Brain microvascular endothelial cell (primary cell): Measurements from ENCODE around the gene HIVEP2.

Experiments used
- DNase-seq: peaks from one replicate; pipeline ENCODE4 v3.0.0-alpha.2; 2020
- H3K27ac ChIP-seq: fragments of 250-450 bp; sonication (Bioruptor Pico); 2 replicates; pipeline ENCODE4 v1.5.1; 2020; ENCODE audit warnings: mild to moderate bottlenecking, moderate library complexity
- H3K27me3 ChIP-seq: fragments of 250-450 bp; sonication (Bioruptor Pico); replicated peaks from 2 replicates; pipeline ENCODE4 v1.5.1; 2020; ENCODE audit warnings: mild to moderate bottlenecking
- H3K36me3 ChIP-seq: fragments of 250-450 bp; sonication (Bioruptor Pico); replicated peaks from 2 replicates; pipeline ENCODE4 v1.5.1; 2020; ENCODE audit warnings: mild to moderate bottlenecking
- H3K4me3 ChIP-seq: 2 replicates; pipeline ENCODE4 v1.5.1; 2011; ENCODE audit warnings: low read depth, mild to moderate bottlenecking, control low read depth, low read length, moderate library complexity
- in situ Hi-C: cut with HindIII; loops from 2 replicates; pipeline ENCODE4 v1.10.0; 2017; ENCODE audit warnings: low sequenced_read_pairs, low pct_ligation_motif_present
- TF ChIP-seq, protein P1 (sequence below): IDR thresholded peaks from 2 replicates; pipeline ENCODE4 v1.5.1; 2011; ENCODE audit warnings: low read depth, mild to moderate bottlenecking, moderate library complexity, low read length, control low read depth, inconsistent platforms; ENCODE audit errors: missing control alignments

HIVEP2 gene

DNA sequence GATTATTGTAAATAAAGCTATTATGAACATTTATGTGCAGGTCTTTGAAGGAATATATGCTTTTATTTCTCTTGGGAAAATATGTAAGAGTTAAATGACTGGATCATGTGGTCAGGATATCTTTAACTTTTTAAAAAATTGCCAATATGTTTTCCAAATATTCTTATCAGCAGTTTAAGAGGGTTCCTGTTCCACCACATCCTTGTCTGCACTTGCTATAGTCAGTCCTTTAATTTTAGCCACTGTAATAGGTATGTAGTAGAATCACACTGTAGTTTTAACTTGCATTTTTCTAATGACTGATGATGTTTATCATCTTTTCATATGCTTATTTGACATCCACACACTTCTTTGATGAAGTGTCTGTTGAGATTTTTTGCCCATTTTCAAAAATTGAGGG lies 23.6 kb upstream of the HIVEP2 start:
- H3K4me3 ChIP-seq = no peak overlapping the region
- in situ Hi-C loops = no loop called here
- TF ChIP-seq, protein P1, sequence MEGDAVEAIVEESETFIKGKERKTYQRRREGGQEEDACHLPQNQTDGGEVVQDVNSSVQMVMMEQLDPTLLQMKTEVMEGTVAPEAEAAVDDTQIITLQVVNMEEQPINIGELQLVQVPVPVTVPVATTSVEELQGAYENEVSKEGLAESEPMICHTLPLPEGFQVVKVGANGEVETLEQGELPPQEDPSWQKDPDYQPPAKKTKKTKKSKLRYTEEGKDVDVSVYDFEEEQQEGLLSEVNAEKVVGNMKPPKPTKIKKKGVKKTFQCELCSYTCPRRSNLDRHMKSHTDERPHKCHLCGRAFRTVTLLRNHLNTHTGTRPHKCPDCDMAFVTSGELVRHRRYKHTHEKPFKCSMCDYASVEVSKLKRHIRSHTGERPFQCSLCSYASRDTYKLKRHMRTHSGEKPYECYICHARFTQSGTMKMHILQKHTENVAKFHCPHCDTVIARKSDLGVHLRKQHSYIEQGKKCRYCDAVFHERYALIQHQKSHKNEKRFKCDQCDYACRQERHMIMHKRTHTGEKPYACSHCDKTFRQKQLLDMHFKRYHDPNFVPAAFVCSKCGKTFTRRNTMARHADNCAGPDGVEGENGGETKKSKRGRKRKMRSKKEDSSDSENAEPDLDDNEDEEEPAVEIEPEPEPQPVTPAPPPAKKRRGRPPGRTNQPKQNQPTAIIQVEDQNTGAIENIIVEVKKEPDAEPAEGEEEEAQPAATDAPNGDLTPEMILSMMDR = no peak
- DNase-seq = no peak
- no peaks in the 10 kb centered on the region for H3K27me3 ChIP-seq
- H3K27ac ChIP-seq = no peak overlapping the region
- no peaks in the 10 kb centered on the region for H3K36me3 ChIP-seq

DNA sequence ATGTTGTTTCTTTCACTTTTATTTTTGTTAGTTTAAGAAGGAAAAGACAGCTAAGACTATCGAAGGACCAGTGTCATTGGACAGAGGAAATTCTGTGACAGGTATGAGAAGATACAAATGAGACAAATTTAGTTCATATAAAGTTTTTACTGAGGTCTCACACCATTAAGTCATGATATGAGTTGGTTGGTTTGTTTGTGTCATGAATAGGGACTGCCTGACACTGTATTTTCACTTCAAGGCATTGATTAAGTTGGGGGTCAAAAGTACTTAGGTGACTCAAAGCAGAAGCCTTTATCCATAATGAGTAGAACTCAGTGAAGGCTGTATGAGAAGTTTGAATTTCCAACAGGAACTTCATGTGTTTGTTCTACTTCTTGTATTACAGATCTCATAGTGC lies 21.3 kb upstream of the HIVEP2 start:
- TF ChIP-seq, protein P1 = no peak
- Histone ChIP-seq H3K4me3 (no peak overlapping the region), H3K27ac (no peak overlapping the region), H3K27me3 (no peaks in the 10 kb centered on the region), H3K36me3 (no peaks in the 10 kb centered on the region)
- DNase-seq = no peak
- in situ Hi-C loops = no loop called here

DNA sequence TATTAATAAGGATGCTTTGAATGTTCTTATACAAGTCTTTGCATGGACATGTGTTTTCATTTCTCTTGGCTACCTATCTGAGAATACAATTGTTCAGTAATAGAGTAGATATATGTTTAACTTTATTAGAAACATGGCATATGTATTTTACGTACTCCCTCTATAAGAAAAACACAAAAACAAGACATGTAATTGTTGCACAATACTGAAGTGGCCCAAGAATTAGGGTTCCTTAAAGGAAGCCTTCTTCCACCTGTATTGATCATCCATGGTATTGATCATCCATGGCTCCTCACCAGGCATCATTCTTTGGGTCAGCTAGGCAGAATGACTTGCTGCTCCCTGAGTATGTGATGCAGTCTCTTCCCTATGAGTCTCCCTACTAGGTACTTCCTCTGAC lies 20.2 kb upstream of the HIVEP2 start:
- in situ Hi-C loops = no loop called here
- TF ChIP-seq, protein P1 = no peak

DNA sequence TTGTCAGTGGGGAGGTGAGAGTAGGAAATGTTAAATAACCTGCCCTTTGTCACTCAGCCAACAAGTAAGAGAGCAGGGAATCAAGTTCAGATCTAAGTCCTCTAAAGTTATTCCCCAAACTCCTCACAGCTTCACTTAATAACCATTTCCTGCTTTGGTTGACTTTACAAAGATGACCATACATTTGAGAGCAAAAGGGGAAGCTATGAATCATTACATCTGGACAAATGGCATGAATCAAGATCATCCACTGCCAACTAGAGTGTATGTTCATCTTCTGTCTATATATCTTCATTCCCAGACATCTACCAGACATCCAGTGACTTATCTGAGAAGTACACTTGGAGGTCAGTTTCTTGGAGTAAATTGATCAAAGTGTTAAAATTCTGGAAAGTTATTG lies 15.1 kb upstream of the HIVEP2 start:
- in situ Hi-C loops = no loop called here
- TF ChIP-seq, protein P1 = no peak
- Histone ChIP-seq H3K36me3 (no peaks in the 10 kb centered on the region), H3K27me3 (no peaks in the 10 kb centered on the region), H3K4me3 (no peak overlapping the region), H3K27ac (peak overlapping the region; percentile 56)
- peak; percentile 62 for DNase-seq

More for the DNA sequence above, 20.2 kb upstream of the HIVEP2 start:
- no peak for DNase-seq
- Histone ChIP-seq H3K27me3 (no peaks in the 10 kb centered on the region), H3K27ac (no peak overlapping the region), H3K36me3 (no peaks in the 10 kb centered on the region), H3K4me3 (no peak overlapping the region)

DNA sequence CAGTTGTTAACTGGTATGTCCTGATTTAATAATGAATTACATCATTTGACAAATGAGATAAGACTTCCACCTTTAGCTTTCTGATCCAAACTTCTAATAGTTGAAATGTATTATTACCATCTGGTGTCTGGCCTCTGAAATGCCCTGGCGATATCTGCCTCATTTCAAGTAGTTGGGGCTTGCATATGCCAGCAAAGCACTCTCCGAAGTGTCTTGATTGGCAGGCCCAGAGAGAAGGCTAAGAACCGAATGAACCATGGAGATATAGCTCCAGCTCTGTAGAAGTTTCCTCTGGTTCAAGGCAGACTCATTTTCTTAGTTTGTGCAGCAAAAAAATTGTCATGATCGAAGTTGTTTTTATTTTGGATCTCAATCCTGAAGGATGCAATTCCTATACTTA lies 13.4 kb upstream of the HIVEP2 start:
- TF ChIP-seq, protein P1 = no peak
- no peak for DNase-seq
- no peak overlapping the region for H3K4me3 ChIP-seq
- no peaks in the 10 kb centered on the region for H3K27me3 ChIP-seq
- in situ Hi-C loops = no loop called here
- no peaks in the 10 kb centered on the region for H3K36me3 ChIP-seq
- no peak overlapping the region for H3K27ac ChIP-seq

DNA sequence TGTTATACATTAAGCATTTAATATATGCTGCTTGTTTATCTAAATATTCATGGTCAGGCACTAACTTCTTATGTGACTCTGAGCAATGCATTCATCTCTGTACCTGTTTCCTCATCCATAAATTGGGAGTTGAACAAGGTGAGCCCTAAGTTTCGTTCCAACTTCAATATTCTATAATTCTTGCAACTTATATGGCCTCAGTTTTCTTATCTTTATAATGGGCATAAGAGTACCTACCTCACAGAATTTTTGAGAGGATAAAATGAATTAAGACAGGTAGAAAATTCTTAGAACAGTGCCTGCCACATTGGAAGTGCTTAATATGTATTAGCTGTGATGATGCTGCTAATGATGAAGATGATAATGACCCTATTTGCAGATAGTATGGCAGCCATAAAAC lies 11.8 kb upstream of the HIVEP2 start:
- no peak overlapping the region for H3K4me3 ChIP-seq
- no peaks in the 10 kb centered on the region for H3K36me3 ChIP-seq
- in situ Hi-C loops = no loop called here
- TF ChIP-seq, protein P1 = no peak
- no peak for DNase-seq
- no peaks in the 10 kb centered on the region for H3K27me3 ChIP-seq
- no peak overlapping the region for H3K27ac ChIP-seq
